Neutrophil (primary cell): Measurements from ENCODE around the gene ICAM3.
"Not testable (repeated sequence)": the region's sequence is repeated elsewhere in the genome, so short reads cannot be mapped to it uniquely, and the experiment has no call there.

Experiments
- H3K27ac ChIP-seq: fragments of 200-600 bp; sonication (generic); 2 replicates; pipeline ENCODE4 v1.5.1; 2016; ENCODE audit warnings: mild to moderate bottlenecking, moderate library complexity
- H3K27me3 ChIP-seq: fragments of 200-600 bp; sonication (generic); 2 replicates; pipeline ENCODE4 v1.6.0; 2016; ENCODE audit warnings: mild to moderate bottlenecking
- H3K36me3 ChIP-seq: fragments of 200-600 bp; sonication (generic); 2 replicates; pipeline ENCODE4 v1.5.1; 2017
- H3K4me1 ChIP-seq, 2 experiments: fragments of 200-600 bp in 1 of 2; sonication (generic) in 1 of 2; 1 replicate in 1 of 2; 2 replicates in 1 of 2; pipeline versions ENCODE4 v1.5.1 to v1.6.1; 2013 to 2016; ENCODE audit warnings: low read depth in 1 of 2, low read length in 1 of 2, mild to moderate bottlenecking in 1 of 2, moderate library complexity in 1 of 2; ENCODE audit not compliant: control insufficient read depth in 1 of 2, insufficient read depth in 1 of 2
- H3K4me3 ChIP-seq, 2 experiments: fragments of 200-600 bp in 1 of 2; sonication (generic) in 1 of 2; 1 replicate in 1 of 2; 2 replicates in 1 of 2; pipeline ENCODE4 v1.5.1; 2013 to 2016; ENCODE audit warnings: low read depth in 1 of 2, low read length in 1 of 2, mild to moderate bottlenecking in 1 of 2, moderate library complexity in 1 of 2
- H3K9me3 ChIP-seq: fragments of 200-600 bp; sonication (generic); 2 replicates; pipeline ENCODE4 v1.5.1; 2016
- CTCF ChIP-seq: fragments of 200-600 bp; sonication (generic); IDR thresholded peaks from 2 replicates; pipeline ENCODE4 v1.5.1; 2016; ENCODE audit warnings: antibody characterized with exemption

The ICAM3 gene

DNA sequence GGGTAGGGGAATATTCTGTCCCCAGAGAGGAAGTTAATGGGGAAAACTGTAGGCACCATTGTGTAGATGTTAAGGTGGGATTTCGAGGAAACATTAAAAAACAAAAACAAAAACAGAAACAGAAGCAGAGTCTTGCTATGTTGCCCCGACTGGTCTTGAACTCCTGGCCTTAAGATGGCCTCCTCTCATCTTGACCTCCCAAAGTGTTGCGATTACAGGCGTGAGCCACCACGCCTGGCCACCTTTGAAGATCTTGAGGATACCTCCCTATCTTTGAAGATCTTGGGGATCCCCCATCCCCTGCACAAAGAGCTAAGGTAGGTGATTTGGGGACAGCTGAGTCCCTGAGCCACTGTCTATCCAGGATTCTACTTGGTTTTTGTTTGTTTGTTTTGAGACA, 553 bp upstream of the ICAM3 start:
- H3K9me3 ChIP-seq: no peaks in the 10 kb centered on the region
- peak overlapping the region; percentile 96 for H3K27ac ChIP-seq

DNA sequence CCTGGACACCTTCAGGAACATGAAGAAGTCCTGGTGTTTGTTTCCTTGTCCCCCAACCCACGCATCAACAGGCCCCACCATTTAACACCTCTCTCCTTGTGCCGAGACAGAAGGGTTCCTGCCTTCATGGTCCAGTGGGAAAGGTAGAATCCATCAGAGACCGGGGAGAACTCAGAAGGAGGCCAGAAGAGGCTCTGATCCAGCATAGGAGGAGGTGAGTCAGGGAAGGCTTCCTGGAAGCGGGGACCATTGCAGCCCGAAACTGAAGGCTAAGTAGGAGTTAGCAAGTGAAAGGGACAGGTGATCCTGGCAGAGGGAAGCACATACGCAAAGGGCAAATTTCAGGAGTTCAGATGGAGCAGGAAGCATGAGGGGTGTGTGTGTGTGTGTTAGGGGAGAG, 484 bp downstream of the ICAM3 start:
- H3K9me3 ChIP-seq: peaks cover 3% of the 10 kb centered on the region
- H3K27ac ChIP-seq: peak overlapping the region; percentile 96
- TF ChIP-seq CTCF: no peak
- H3K4me1 ChIP-seq: peaks cover 56 to 70% of the 10 kb centered on the region in 2 experiments
- peaks cover 39% of the 10 kb centered on the region for H3K36me3 ChIP-seq
- H3K4me3 ChIP-seq: peak overlapping the region; percentile 81 to 97
- H3K27me3 ChIP-seq: no peaks in the 10 kb centered on the region

More for the DNA sequence above, 553 bp upstream of the ICAM3 start:
- H3K36me3 ChIP-seq: peaks cover 29% of the 10 kb centered on the region
- TF ChIP-seq CTCF: no peak
- H3K27me3 ChIP-seq: no peaks in the 10 kb centered on the region
- peak overlapping the region; percentile 81 to 97 for H3K4me3 ChIP-seq
- H3K4me1 ChIP-seq: peaks cover 55 to 68% of the 10 kb centered on the region in 2 experiments

DNA sequence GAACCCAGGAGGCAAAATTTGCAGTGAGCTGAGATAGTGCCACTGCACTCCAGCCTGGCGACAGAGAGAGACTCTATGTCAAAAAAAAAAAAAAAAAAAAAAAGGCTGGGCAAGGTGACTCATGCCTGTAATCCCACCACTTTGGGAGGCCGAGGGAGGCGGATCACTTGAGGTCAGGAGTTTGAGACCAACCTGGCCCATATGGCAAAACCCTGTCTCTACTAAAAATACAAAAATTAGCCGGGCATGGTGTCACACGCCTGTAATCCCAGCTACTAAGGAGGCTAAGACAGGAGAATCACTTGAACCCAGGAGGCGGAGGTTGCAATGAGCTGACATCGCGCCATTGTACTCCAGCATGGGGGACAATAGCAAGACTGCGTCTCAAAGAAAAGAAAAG, 2.7 kb downstream of the ICAM3 start:
- Histone ChIP-seq H3K4me3 (peak overlapping the region; percentile 5 to 81), H3K27ac (peak overlapping the region; percentile 87), H3K36me3 (peaks cover 58% of the 10 kb centered on the region), H3K4me1 (peaks cover 72 to 86% of the 10 kb centered on the region in 2 experiments)
- H3K27me3 ChIP-seq, H3K9me3 ChIP-seq: not testable (repeated sequence)

- H3K4me3 ChIP-seq: peak overlapping the region in 1 of 2 experiments; percentile 81
Observed at GRCh38 chr19:10335352-10335985, 4.0 kb downstream of the ICAM3 start.

DNA sequence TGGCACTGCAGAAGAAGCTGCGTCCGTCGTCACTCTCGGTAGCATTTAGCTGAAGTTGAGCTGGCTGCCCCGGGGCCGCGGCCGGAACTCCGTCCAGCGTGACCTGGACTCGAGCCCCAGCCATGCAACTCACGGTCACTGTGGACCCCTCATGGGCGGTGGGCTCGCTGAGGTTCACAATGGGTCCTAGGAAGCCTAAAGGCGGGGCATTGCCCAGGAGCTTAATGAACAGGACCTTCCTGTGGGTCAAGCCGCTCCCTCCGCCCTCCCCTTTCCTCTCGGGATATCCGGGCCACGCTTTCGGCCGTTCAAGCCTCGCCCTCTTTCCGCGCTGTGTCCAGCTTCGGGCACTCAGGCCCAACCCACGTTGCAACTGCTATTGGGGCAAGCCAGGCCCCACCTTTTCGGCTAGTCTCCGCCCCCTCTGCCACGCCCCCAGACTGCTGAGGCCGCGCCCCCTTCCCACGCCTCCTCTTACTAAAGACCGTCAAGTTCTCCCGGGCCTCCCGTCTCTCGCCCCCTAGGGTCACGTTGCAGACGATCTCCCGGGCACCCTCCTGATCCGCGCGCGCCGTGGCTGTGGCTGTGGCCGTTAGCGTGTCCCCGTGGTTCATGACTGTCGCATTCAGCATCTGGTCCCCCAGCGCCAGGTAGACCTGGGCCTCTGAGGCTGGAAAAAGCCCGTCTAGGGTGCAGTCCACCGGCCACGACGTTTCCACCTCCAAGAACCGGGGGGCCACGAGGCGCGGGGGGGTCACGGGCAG, 4.7 kb downstream of the ICAM3 start:
- Histone ChIP-seq H3K4me3 (peak overlapping the region in 1 of 2 experiments; percentile 81), H3K27me3 (no peaks in the 10 kb centered on the region), H3K4me1 (peaks cover 60 to 76% of the 10 kb centered on the region in 2 experiments), H3K9me3 (peaks cover 3% of the 10 kb centered on the region), H3K27ac (peak overlapping the region; percentile 87), H3K36me3 (peaks cover 69% of the 10 kb centered on the region)
- no peak for TF ChIP-seq CTCF

More at GRCh38 chr19:10335352-10335985, 4.0 kb downstream of the ICAM3 start:
- H3K4me1 ChIP-seq: peaks cover 67 to 83% of the 10 kb centered on the region in 2 experiments
- H3K27me3 ChIP-seq: no peaks in the 10 kb centered on the region
- peaks cover 62% of the 10 kb centered on the region for H3K36me3 ChIP-seq
- peak overlapping the region; percentile 87 for H3K27ac ChIP-seq
- TF ChIP-seq CTCF: no peak
- peaks cover 3% of the 10 kb centered on the region for H3K9me3 ChIP-seq
